GM21723 (cell line): ENCODE results near the gene CHKB.
A peak's percentile ranks its signal among the peaks of the same experiment; 100 is the strongest.
"Not testable (repeated sequence)": the region's sequence is repeated elsewhere in the genome, so short reads cannot be mapped to it uniquely, and the experiment has no call there.

Source experiments
- ATAC-seq: cut with Tn5 transposase; IDR thresholded peaks from one replicate; pipeline ENCODE4 v1.9.1; 2021; ENCODE audit warnings: mild to moderate bottlenecking, moderate library complexity; ENCODE audit not compliant: unreplicated experiment

Gene CHKB, protein sequence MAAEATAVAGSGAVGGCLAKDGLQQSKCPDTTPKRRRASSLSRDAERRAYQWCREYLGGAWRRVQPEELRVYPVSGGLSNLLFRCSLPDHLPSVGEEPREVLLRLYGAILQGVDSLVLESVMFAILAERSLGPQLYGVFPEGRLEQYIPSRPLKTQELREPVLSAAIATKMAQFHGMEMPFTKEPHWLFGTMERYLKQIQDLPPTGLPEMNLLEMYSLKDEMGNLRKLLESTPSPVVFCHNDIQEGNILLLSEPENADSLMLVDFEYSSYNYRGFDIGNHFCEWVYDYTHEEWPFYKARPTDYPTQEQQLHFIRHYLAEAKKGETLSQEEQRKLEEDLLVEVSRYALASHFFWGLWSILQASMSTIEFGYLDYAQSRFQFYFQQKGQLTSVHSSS

DNA sequence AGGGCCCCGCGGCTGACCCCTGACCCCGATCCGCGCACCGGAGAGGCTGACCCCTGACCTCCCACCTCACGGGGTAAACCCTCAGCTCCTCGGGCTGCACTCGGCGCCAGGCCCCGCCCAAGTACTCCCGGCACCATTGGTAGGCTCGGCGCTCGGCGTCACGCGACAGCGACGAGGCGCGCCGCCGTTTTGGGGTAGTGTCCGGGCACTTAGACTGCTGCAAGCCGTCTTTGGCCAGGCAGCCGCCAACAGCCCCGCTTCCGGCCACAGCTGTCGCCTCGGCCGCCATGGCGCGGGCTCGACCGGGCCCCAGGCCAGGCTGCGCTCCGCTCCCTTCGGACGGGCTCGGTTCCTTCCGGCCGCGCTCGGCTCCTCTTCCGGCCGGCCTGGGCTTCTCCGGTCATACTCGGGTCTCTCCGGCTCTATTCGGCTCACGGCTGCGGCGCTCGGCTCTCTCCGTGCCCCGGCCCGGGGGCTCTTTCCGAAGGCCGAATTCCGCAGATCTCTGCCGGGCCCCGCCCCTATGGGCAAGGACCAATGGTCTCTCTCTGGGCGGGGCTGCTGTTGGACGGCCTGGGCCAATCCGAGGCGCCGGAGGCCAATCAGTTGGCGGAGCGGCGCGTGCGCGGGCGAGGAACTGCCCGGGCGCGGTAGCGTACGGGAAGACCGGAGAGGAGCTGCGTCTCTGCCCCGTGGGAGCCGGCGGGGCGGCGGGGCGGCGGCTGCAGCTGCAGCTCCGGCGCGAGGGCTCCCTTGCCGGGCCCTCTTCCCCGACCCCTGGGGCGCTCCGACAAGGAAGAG, at the start of gene CHKB:
CHKB (minus strand) TSS at position 357 of the 801 bp plus-strand sequence; CDS start at position 289, 68 bp downstream.
- peak; percentile 84 for ATAC-seq

DNA sequence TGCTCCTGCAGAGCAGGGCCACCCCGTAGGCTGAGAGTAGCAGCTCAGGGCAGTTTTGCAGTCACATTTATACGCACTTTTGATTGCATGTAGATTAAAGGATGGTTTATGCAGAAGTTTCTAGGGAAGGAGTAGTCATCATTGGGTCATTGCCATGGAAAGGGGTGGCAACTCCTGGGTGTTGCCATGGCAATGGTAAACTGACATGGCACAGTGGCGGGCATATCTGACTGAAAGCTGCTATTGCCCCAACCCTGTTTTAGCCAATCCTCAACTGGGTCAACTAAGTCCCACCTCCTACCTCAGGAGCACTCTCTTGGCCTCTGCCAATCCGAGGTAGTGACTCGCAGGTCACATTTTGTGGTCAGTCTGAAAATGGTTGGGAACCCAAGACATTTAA, 47.7 kb upstream of the CHKB start:
- ATAC-seq: no peak

DNA sequence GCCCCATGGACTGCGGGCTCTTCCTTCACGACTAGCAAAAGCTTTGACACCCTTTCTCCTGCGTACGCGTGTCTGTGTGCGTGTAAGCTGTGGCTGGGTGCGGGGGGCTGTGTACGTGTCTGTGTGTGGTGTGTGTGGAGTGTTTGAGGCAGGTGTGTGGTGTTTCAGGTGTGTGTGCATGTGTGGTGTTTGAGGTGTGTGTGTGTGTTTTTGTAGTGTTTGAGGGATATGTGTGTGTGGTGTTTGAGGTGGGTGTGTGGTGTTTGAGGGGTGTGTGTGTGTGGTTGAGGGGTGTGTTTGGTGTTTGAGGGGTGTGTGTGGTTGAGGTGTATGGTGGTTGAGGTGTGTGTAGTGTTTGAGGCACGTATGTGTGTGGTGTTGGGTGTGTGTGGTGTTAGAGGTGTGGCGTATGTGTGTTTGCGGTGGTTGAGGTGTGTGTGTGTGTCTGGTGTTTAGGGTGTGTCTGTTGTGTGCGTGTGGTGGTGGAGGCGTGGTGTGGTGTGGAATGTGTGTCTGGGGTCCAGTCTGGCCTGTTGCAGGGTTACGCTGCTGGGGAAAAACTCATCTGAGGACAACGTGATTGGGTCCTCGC, 46.0 kb upstream of the CHKB start:
- no peak for ATAC-seq

DNA sequence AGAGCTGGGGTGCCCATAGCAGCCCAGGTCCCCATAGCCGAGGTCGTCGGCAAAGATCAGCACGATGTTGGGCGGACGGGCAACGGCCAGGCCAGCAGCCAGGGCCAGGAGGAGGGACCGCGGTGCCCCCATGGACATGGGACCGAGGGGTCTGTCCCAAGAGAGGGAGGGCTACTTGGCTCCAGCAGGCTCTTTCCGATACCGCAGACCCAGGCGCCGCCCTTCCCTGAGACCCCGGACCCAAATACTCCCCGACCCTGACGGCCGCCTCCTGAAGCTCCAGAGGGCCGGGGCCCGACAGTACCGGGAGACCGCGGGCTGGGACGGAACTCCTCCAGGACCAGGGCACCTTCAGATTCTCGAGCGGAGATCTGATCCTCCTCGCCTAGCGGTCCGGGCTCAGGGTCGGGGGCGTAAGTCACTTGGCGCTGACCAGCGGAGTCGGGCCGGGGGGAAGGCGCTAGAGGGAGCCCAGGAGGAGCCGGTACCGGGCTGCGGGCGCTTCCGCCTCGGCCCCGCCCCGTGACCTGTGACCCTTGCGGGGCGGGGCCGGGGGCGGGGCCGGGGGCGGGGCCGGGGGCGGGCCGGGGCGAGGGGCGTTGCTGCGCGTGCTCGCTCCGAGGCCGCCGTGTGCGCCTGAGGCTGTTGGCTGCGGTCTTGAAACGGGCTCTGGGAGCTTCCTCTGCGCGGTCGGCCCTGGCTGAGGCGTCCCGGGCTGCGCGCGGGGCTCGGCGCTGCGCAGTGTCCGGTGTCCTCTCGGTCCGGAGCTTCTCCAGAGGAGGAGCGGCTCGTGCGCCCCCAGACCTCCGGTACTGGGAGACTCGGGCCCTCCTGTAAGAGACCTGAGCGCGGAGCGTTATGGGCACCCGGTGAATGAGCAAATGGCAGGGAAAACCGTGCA, 45.2 kb upstream of the CHKB start, which contains the start of gene ARSA:
ARSA (minus strand) TSS at position 511 of the 901 bp plus-strand sequence; CDS start at position 138, 373 bp downstream.
- ATAC-seq: peak; percentile 64

DNA sequence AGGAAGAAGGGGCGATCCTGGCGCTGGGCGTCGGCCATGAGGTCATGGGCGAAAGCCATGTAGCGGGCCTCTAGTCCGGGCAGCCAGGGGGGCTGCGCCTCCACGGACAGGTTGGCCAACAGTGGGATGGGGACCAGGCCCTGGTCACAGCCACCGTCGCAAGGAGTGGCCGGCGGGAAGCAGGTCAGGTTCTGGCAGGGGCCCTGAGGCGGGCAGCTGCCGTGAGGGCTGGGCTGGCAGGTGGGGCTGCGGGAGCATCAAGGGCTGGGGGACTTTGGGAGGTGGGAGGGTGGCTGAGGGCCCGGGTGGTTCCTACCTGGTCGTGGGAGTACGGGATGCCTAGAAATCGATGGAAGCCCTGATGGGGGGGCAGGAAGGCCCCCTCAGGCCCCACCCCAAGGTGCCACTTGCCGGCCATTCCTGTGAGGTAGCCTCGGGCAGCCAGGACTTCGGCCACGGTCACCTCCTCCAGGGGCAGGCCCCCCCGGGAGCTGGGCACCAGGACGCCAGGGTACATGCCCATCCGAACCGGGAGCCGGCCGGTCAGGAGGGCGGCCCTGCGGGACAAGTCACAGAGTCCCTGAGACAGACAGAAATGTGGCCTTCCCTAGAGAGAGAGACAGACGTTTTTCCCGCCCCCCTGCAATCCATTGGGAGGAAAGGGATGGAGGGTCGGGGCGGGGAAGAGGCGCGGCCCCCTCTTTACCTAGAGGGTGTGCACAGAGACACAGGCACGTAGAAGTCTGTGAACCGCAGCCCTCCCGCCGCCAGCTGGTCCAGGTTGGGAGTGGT, 44.4 kb upstream of the CHKB start:
- no peak for ATAC-seq

DNA sequence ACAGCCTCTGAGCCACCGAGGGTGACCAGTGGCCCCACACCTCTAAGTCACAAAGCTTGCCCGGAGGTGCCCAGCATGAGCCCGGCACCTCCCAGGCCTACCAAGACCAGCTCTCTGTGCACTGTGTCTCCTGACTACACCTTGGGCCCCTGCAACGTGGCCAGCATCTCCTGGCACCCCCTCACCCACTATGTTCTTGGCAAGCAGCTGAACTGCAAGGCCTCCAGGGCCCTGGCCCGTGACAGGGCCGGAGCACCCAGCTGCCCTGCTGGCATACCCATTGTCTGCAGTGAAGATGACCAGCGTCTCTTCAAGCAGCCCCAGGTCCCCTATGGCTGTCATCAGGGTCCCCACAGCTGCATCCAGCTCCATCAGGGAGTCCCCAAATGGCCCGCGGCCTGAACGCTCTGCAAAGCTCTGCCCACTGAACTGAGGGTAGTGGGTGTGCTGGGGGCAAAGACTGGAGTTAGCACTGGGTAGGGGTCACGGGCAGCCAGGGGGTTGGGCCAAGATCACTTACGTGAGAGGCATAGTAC, 43.7 kb upstream of the CHKB start:
- no peak for ATAC-seq

DNA sequence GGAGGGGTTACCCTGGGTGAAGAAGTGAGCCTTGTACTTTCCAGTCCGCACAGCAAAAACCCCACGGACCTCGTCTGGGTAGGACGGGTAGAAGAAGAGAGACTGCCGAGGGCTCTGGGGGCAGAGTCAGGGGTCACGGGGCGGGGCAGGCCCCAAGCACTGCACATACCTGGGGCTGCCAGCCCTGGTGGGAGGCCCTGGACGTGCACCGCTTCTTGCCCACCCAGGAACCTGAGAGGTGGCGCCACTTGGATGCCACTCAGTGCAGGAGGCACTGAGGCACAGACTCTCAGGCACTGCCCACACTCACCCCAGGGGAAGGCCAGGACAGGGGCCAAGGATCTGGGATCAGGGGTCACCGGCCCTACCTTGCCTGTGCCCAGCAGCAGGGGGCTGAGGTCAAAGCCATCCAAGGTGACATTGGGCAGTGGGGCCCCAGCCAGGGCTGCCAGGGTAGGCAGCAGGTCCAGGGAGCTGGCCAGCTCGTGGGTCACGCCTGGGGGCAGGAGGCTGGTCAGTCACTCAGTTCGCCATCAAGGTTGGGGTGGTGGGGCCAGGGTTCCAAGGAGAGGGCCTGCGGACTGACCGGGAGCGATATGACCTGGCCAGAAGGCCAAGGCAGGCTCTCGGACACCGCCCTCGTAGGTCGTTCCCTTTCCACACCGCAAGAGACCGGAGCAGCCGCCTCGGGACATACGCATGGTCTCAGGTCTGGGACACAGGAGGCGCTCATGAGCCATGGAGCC, 43.1 kb upstream of the CHKB start:
- ATAC-seq: no peak

DNA sequence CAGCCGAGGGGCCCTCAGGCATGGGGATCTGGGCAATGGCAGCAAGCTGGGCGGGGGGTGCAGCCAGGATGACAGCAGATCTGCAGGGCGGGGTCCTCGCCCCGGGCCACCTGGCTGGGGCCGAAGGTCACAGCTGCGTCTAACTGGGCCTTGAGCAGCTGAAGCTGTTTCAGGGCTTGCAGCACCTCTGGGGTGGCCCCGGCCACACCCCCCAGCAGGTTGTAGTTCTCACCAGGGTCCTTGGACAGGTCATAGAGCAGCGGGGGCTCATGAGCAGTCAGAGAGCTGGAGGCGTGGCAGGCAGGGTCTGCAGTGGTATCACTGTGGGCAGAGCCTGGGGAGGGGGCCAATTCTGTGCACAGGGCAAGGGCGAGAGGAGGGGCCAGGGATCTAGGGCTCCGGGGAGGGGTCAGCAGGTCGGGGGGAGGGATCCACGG, 42.5 kb upstream of the CHKB start:
- no peak for ATAC-seq

DNA sequence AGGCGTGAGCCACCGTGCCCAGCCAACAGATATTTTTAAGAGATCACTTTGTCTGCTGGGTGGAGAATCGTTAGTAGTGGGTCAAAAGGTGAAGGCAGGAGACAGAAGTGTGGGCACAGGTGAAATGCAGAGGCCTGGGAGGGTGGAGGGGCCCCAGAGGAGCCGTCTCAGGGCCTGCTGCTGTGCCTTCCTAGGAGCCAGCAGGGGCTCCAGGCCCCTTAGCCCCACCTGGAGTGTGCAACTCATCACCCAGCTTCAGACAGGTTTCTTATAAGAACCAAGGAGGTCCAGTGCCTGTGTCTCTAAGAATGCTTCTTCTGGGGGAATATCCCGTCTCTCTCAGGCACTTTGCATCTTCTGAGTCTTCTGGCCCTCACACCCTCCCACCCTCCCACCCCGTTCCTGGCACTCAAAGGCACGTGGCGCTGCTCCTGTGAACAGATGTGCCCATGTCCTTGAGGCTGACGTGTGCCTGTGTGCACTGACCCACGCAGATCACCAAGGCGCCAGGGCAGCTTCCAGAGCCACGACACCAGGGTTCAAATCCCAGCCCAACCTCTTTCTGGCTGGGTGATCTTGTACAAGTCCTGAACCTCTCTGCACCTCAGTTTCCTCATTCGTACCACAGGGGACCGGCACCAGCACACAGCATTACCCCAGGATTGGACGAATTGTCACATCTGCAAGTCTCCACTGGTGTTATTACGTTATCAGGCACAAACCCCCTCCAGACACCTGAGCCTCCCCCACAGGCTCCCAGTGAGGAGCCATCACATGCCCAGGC, 41.9 kb upstream of the CHKB start:
- ATAC-seq: no peak

DNA sequence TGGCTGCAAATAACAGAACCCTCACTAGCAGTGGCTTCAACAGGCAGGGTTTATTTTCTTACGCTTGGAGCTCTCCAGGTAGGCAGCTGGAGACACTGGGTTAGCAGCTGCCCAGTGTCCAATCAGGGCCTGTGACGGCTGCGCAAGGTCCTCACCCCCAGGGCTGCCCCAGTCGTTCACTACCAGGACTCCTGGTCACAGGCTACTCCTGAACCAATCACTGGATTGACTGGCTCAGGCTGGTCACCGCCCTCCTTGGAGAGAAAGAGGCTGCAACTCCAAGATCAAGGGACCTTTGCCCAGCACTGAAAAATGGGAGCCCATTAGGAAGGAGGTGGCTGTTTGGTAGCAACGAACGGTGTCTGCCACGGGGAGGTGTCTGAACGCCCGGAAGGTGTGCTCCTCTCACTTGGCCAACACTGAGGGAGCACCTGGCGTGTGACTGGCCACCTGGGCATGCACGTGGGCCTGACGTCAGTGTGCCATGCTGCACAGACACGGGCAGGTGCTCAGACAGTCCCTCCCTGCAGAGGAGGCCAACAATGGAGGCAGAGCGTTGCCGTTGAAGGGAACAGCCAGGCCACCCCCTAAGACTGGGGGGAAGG, 40.2 kb upstream of the CHKB start:
- no peak for ATAC-seq

DNA sequence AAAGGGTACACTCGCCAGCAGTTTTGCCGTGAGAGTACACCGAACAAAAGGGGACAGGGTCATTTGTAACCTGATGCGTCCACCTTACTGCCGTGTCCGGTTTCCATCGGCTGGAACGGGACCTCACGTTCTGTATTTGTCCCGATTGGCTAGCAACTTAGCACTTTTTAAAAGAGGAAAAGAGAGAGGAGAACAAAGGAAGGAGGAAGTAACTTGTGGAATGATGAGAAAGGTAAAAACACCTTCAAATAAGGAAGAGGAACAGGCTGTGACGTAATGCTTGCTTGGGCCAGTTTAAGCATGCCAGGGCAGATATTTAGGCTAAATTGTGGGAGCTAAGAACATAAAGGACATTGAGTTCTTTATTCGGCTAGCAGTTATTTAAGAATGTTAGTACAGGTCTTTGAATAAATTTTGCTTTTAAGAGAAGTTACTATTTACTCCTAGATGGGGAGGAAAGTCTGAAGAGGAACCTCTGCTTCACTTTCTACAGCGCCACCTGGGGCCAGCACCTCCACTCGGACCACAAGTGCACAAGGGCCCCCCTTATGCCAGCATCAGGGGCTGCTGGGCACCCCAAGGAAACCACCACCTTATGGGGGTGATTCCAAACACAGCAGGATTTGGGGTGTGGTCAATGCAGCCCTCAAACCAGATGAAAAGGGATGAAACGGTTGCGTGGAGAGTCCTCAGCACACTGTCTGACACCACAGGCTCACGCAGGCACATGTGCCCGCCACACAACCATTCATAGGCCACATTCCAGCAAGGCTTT, 39.5 kb upstream of the CHKB start:
- ATAC-seq: no peak

DNA sequence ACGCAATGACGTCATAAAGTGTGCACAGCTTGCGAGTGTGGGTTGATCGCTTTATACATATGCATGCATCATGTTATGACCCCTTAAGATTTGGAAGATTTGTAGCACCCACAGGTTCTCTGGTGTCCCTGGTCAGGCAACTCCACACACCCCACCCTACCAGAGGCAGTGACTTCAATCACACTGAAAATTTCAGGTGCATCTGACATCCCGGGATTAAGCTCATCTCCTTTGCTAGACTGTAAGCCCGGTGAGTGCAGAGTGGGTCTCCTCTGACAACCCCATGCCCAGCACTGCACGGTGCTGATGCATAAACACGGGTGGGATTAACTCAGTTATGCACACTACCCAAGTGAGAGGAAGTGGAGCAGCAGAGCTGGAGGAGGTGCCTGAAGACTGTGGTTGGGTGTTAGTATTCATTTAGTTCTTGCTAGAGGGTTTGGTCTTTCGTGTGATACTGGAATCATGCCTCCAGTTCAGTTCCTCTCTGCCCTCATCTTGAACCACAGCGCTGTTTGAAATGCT, 38.8 kb upstream of the CHKB start:
- ATAC-seq: peak; percentile 40

DNA sequence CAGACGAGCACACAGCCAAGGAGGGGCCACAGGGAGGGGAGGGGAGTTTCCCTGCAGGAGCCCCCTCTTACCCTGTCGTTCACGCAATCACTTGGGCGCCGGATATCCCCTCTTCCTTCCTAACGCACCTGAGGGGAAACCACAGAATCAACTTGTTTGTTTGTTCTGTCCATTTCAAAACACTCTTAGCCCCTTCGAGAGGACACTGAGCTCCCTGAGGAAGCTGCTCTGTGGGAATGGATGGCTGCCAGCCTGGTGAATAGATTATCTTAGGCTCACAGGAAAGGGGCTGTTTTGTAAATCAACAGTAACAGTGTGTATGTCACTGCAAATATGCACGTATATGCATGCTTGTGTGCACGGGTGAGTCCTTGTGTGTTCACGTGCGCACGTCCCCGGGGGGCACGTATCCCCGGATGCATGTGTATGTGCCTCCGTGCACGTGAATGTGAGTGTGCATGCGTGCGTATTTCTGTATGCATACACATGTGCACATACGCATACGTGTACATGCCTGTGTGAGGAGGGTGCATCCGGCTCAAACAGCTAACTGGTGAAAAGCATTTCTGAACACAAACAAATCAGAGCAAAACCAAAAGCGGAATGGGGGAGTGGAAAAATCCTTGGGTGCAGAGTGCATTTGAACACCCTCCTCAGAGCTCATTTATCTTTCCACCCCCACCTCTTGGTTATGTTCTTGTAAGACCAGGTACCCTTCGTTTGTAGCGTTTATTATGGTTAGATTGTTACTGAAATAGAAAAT, 38.1 kb upstream of the CHKB start:
- peak; percentile 56 for ATAC-seq

DNA sequence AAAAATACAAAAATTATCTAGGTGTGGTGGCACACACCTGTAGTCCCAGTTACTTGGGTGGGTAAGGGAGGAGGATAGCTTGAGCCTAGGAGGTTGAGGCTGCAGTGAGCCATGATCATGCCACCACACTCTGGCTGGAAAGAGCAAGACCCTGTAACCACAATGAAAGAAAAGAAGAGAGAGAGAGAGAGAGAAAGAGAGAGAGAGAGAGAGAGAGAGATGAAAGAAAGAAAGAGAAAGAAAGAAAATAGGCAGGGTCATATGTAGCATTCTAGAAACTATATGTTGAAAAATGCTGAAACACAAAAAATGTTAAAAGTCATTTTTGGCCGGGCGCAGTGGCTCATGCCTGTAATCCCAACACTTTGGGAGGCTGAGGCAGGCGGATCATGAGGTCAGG, 31.6 kb upstream of the CHKB start:
- not testable (repeated sequence) for ATAC-seq

DNA sequence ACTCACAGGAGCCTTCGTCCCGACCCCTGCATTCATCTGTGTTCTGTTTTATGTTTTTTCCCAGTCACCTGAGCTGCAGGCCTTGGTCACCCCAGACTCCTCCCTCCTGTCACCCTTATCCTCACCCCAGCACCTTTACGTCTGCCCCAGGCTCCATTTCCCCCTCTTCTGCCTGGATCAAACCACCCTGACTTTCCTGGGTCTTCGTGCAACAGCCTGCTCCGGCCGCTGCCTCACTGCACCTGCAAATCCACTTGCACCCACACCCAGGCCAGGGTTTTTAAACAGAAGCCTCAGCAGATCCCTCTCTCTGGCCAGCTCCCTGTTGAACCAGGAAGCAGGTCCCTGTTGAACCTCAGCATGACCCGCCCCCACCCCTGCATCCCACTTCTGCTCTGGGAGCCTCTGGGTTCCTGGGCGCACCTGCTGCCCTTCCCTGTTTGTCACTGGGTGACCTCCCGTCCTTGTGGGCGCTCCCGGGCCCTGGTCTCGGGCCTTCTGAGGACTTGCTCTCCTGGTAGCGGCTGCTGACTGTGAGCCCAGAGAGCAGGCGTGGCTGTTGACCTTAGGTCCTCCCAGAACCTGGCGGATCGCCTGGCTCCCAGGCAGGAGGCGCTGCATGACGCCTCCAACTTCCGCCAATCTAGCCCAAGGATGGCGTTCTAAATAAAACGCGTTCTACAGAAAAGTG, 30.8 kb upstream of the CHKB start:
- ATAC-seq: no peak
